ENCODE measurements around the gene GOLGA6L9.
"Not testable (repeated sequence)": the region's sequence is repeated elsewhere in the genome, so short reads cannot be mapped to it uniquely, and the experiment has no call there.

The GOLGA6L9 gene, protein sequence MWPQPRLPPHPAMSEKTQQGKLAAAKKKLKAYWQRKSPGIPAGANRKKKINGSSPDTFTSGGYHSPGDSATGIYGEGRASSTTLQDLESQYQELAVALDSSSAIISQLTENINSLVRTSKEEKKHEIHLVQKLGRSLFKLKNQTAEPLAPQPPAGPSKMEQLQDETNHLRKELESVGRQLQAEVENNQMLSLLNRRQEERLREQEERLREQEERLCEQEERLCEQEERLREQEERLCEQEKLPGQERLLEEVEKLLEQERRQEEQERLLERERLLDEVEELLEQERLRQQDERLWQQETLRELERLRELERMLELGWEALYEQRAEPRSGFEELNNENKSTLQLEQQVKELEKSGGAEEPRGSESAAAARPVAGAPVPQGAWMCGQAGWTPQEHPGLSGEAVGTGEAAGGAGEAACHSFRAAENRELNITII

GRCh38 chr15:82429693-82430092, at the start of gene GOLGA6L9:
Gene GOLGA6L9 (plus strand): TSS chr15:82429816. CDS start chr15:82430080, 264 bp downstream.
- FAIRE-seq: not testable (repeated sequence)

DNA sequence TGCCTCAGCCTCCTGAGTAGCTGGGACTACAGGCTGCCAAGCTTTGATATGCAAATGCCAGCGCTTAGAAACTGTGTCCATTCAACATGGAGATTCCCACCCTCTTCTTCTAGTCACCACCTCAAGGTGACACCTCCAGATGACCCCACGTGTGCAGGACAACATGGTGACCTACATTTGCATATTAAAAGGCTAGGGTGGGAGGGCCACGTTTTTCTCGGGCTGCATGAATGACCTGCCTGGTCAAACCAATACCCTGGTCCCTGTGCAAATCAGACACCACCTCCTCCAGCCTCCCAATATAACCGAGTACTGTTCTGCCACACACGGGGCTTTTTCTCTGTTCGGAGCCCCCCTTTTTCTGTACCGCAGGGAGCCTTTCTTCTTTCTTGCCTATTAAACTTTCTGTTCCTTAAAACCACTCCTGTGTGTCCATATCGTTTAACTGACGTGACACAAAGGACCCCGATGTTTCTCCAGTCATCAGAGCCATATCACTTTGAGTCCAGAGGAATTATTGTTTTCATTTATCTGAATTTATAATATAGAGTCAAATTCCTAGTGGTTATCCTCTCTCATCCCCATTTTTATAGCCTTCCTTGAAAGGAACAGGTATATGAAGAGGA, 48.2 kb upstream of the GOLGA6L9 start:
- not testable (repeated sequence) for FAIRE-seq

GRCh38 chr15:82387209-82387608, 42.4 kb upstream of the GOLGA6L9 start:
- FAIRE-seq: not testable (repeated sequence)

DNA sequence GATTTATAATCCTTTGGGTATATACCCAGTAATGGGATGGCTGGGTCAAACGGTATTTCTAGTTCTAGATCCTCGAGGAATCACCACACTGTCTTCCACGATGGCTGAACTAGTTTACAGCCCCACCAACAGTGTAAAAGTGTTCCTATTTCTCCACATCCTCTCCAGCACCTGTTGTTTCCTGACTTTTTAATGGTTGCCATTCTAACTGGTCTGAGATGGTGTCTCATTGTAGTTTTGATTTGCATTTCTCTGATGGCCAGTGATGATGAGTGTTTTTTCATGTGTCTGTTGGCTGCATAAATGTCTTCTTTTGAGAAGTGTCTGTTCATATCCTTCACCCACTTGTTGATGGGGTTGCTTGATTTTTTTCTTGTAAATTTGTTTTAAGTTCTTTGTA, 39.5 kb upstream of the GOLGA6L9 start:
- not testable (repeated sequence) for FAIRE-seq

DNA sequence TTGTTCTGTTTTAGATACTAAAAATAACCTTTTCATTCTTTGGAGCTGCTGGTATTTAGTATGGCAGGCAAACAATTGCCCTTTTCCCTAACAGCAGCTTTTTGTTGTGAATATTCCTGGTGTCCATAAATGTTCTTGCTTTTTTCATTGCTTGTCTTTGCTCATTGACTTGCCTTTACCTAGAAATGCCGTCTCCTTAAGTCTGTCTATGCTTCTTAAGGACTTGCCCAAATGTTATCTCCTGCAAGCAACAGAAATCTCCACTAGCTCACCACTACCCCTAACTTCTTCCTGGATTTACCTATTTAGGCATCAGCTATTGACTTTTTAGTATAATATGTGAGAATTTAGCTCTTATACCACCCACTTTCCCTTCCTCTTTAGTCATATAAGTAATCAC, 37.5 kb upstream of the GOLGA6L9 start:
- not testable (repeated sequence) for FAIRE-seq

- no peak for FAIRE-seq
Observed at GRCh38 chr15:82393671-82394070, 35.9 kb upstream of the GOLGA6L9 start.

GRCh38 chr15:82395788-82396187, 33.8 kb upstream of the GOLGA6L9 start:
- not testable (repeated sequence) for FAIRE-seq

DNA sequence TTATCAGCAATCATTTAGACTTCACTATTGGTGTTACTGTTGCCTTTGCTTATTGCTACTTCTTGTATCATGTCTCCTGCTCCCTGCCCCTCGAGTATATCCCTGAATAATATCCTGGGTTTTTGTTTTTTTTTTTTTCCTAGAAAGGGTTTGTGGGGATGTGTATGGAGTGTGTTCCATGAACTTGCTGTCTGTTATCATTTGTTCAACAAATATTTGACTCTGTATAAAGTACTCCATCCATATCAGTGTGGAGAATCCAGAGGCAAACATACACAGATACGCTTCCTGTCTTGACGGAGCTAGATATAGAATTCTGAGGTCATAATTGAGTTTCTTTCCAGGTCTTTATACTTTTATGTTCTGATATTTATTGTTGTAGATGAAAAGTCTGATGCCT, 31.8 kb upstream of the GOLGA6L9 start:
- no peak for FAIRE-seq

- FAIRE-seq: no peak
Observed at GRCh38 chr15:82398785-82399184, 30.8 kb upstream of the GOLGA6L9 start.

DNA sequence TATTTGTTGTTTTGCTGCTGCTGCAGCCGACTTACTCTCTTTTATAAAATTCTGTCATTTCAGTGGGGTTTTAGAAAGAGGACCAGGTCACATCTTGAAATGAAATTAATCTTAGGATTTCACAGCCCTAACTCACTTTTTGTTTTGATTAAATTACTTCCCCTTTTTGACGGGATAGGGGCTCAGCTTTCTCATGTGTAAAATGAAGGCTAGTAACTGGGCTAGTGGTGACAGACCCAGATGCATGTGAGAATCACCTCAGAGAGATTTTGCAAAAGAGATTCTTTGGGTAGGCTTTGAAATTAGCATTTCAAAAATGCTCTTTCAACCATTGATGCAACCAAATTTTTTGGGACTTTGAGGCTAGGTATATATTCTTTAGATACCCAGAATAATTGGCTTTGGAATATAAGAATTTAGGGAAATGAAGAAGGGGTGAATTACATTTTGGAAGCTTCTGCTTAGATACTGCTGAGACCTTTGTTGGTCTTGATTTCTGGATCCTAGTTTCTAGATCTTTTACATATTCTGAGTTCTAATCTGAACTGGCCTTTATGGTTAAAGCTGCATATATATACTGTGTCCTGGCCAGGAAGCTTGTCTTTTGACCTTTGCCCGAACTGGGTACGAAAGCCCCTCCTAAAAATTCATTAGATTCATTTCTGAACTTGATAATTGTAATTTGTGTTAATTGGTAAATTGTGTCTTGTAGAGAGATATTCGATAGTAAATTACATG, 30.1 kb upstream of the GOLGA6L9 start:
- FAIRE-seq: not testable (repeated sequence)

DNA sequence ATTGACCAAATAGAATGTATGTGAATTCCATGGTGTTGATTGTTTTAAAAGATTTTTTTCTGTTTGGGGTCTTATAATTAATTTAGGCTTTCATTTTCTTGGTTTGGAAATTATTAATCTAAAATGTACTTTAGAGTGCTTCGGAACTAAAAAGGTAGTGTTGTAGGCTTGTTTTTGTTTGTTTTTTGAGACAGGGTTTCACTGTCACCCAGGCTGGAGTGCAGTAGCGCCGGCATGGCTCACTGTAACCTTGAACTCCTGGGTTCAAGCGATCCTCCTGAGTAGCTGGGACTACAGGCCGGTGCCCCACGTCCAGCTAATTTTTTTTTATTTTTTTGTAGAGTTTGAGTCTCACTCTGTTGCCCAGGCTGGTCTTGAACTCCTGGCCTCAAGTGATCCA, 27.7 kb upstream of the GOLGA6L9 start:
- not testable (repeated sequence) for FAIRE-seq

DNA sequence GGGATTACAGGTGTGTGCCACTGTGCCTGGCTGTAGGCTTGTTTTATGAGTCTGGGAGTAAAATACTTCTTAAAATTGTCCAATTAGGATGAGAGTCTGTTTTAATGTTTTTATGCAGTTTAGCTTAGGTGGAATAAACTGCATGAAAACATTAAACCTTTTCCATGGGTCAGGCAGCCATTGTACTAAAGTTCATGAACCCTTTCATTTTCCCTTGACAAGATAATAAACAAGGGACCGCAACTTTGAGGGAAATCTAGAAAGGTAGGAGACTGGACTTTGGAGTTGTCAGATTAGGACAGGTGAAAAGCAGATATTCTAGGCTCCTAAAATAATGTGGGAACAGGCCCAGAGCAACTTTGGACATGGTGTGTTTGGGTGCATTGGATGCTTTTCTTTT, 27.3 kb upstream of the GOLGA6L9 start:
- FAIRE-seq: not testable (repeated sequence)

- FAIRE-seq: not testable (repeated sequence)
Observed at GRCh38 chr15:82406211-82406610, 23.4 kb upstream of the GOLGA6L9 start.

GRCh38 chr15:82410306-82410705, 19.3 kb upstream of the GOLGA6L9 start:
- not testable (repeated sequence) for FAIRE-seq

DNA sequence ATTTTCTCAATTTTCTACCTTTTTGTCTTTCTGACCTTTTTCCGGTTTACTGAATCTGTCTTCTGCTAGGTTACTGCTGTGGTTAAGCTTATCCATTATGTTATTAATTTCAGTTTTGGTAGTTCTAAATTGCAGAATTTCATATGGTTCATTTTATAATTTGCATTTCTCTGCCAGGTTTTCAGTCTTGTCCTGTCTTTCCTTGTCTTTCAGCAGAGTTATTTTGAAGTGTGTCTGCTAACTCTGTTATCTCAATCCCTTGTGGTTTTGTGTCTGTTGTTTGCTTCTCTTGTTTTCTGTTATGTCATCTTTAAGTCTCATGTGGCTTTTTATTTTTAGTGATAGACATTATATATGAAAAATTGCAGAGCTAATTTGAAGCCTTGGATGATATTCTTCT, 18.0 kb upstream of the GOLGA6L9 start:
- not testable (repeated sequence) for FAIRE-seq

DNA sequence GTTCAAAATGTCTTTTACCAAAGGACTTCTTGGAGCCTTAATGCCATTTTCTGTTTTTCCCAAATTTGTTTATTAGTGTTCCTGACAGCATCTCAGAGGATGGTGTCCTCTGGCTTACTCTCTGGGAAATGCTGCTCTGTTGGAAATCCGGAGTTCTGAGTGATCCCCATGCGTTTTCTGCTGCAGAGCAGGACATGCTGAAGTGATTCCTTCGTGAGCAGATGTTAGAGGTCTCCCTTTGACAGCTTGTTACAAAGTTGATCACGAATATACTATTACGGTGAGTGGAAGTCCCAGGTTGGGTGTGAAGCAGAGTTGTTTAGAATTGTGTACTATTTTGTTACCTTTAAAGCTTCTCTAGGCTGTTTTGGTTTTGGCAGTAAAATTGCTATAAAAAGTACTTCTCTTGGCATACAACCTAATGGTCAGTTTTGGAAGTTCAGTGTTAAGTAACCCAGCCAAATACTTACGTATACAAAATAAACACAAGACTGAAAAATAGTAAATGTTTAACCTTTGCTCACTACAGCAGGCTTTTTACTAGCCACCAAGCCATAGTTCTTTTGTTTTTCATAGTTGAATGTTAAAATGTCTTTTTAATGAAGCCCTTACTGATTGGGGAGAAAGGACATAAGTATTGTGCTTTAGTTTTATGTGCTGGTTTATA, 15.0 kb upstream of the GOLGA6L9 start:
- FAIRE-seq: not testable (repeated sequence)

- not testable (repeated sequence) for FAIRE-seq
Observed at GRCh38 chr15:82420516-82420915, 9.1 kb upstream of the GOLGA6L9 start.

DNA sequence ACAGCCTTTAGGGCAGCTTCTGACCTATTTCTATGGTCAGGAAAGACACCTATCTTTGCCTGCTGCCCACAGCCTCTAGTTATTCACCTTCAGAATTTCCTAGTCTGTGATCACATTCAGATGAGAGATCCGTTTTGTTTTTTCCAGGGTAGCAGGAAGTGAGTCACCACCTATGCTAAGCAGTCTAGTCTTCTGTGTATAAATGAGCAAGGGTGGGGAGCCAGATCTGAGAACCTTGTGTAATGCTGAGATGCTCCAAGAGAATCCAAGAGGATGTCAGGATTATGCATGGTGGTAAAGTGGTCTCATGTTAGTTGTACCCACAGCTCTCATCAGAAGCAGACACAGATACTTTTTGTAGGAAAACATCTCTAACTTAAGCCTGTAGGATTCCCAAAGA, 8.7 kb upstream of the GOLGA6L9 start:
- FAIRE-seq: not testable (repeated sequence)

DNA sequence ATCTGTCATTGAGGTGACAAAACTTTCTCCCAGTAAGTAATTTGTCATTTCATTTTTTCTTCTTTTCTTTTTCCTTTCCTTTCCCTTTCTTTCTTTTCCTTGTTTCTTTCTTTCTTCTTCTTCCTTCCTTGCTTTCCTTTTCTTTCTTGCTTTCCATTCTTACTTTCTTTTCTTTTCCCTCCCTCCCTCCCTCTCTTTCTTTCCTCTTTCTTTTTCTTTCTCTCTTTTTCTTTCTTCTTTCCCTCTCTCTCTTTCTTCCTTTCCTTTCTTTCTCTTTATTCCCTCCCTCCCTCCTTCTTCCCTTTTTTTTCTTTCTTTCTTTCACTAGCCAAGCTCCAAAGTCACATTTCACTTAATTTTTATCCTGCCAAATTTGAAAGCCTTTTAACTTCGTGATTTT, 2.5 kb upstream of the GOLGA6L9 start:
- FAIRE-seq: not testable (repeated sequence)

GRCh38 chr15:82445420-82445819, 15.8 kb downstream of the GOLGA6L9 start:
- FAIRE-seq: not testable (repeated sequence)

- FAIRE-seq: not testable (repeated sequence)
Observed at GRCh38 chr15:82457336-82457735, 27.7 kb downstream of the GOLGA6L9 start.

- not testable (repeated sequence) for FAIRE-seq
Observed at GRCh38 chr15:82465629-82466028, 36.0 kb downstream of the GOLGA6L9 start.

DNA sequence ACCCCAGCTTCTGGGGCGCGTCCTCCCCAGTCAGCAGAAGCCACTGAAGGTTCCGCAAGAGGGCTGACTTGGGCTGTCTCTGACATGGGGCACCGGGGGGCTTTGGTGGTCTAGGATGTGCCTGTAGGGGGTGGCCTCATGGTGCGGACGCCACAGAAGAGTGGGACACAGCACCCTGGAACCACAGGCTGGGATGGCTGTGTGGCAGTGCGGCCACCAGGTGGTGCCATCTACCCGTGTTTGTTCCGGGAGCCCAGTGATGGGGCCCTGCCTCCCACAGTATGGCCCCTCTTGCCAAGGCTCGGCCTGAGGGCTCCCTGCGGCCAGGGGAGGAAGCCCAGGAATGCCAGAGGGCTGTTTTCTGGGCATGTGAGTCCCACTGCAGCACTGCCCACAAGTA, 38.6 kb downstream of the GOLGA6L9 start:
- FAIRE-seq: not testable (repeated sequence)
